Stimulated activated CD4-positive, alpha-beta T cell treated with anti-CD3 and anti-CD28 coated beads, Interleukin-1b, Interleukin-23, amount 100 ng/mL, for 24 hours (primary cell): ENCODE data around the gene ILF2.
A peak's percentile ranks its signal among the peaks of the same experiment; 100 is the strongest.
"Not testable (repeated sequence)": the region's sequence is repeated elsewhere in the genome, so short reads cannot be mapped to it uniquely, and the experiment has no call there.

Experiments used
- DNase-seq, 4 experiments: peaks; one replicate each; pipeline ENCODE4 v3.0.0-alpha.2; 2020; ENCODE audit warnings: low read depth in 4 of 4, low spot score in 1 of 4

ILF2 gene

DNA sequence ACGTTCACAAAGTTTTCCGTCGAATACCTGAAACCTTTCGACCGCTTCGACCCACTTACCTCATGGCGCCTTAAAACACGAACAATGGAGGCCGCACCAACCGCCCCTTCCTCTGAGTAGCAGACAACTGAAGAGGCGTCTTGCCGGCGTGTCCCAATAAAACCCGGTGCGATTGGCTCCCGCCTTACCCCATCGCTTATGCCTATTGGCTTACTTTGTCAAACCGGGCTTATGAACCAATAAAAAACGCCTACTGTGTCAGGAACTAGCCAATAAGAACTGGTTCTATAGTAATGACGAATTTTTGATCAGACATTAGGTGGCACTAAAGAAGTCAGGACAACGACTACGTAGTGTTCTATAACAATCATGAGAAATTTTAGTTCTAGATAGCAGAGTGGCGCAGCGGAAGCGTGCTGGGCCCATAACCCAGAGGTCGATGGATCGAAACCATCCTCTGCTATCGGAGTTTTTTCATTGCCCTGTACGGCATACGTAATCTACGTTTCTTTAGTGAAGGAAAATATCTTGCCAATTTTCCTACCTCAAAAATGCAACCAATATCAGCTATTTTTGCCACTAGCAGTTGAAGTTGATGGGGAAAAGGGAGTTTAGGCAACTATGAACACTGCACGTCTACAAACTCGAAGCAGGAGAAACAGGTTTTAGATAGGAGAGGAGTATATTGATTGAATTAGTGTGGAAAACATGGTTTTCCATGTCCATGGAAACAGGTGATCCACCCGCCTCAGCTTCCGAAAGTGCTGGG, at the start of gene ILF2:
Gene ILF2 (minus strand): TSS at position 135 of the 769 bp plus-strand sequence. CDS start 71 bp downstream, at position 64.
- peak; percentile 90 to 96 (median 92) for DNase-seq

DNA sequence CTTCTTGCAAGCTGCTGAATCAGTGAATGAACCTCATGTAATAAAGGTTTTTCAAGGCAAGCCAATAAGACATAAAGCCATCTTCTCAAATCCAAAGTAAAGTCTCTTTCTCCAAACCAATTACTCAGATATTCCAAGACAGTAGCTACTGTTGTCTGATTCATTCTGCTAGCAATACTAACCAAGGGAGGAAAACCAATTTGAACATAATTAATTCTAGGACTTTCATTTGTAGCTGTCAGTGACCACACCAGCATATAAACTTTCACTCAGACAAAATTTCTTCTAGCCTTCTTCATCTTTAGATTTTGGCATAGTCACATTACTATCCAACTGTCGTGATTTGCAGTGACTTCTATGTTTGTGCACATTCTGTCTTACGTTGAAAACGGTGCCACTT, 46.5 kb upstream of the ILF2 start:
- DNase-seq = no peak

DNA sequence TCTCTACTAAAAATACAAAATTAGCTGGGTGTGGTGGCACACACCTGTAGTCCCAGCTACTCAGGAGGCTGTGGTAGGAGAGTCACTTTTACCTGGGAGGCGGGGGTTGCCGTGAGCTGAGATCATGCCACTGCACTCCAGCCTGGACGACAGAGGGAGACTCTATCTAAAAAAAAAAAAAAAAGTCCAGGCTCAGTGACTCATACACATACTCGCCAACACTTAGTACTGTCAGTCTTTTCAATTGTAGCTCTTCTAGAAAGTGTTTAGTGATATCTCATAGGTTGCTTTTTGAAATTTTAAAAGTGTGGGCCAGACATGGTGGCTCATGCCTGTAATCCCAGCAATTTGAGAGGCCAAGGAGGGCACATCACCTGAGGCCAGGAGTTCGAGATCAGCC, 45.4 kb upstream of the ILF2 start:
- DNase-seq = not testable (repeated sequence)

- DNase-seq = no peak
These were observed 40.2 kb upstream of the ILF2 start for GRCh38 chr1:153711026-153711425.

GRCh38 chr1:153705484-153705883, 34.7 kb upstream of the ILF2 start:
- DNase-seq = no peak

GRCh38 chr1:153699768-153700167, 29.0 kb upstream of the ILF2 start:
- DNase-seq = no peak

DNA sequence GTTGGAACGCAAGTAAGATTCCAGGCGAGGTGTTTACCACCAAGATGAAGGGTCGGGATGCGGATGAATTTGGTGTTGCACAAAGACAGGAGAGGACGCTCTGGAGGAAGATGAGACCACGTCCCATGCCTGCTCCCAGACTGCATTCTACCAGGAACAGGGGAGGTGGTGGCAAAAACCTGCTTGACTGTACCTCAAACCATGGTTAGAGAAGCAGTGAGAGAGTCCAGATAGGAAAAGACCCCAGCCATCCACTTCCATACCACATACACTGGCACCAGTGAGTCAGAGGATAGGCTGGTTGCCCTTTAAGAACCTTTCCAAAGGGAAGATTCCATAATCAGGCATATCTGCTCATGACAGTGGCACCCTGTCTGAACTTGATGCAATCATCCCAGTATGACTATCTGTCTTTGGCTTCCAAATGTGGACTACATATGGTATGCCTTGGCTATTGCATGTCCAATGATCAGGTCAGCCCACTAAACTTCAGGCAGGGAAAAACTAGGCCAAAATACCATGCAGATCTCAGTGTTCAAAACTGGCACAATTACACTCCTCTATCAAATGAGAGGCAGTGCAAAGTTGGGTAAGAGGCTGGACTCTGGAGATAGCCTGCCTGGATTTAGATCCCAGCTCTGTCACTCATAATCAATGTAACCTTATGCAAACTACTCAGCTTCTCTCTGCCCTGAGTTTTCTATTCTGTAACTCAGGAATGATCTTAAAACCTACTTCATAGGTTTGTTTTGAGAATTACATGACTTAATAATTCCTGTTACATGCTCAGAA, 28.3 kb upstream of the ILF2 start:
- no peak for DNase-seq

DNA sequence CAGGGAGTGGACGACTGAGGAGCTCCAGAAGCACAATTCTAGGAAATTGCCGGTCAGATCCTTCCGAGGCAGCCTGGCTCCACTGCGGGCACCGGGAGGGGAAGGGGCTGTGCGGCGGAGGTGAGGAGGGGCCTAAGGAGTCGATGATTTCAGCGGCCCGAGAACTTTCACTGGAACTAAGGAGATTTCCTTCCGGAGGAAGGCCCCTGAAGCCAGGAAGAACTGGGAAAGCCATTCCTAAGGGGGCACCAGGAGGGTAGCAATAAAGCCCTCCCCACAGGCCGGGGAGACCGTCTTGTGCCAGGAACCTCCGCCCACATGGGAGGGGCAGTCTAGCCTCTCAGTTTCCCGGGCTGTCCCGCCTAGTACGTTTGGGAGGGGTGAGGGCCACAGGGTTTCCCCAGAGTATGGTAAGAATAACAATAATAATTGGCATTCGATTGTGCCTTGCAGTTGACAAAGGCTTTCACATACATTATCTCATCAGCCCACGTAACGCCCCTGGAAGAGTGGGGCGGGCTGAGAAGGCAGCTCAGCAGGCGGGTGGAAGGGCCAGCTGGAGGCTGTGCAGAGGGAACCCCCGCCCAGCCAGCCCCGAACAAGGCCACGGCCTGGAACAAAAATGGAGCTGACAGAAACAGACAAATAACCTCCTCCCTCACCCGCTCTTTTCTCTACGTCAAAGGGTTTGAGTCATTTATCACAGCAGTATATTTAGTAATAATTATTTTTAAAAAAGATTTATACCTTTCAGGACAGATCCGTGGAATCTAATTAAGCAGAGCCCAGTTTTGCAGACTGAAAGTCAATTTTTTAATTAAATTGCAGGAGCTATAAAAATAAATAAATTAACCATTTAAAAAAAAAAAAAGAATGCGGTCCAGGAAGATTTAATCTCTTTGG, 27.5 kb upstream of the ILF2 start:
- DNase-seq = no peak

DNA sequence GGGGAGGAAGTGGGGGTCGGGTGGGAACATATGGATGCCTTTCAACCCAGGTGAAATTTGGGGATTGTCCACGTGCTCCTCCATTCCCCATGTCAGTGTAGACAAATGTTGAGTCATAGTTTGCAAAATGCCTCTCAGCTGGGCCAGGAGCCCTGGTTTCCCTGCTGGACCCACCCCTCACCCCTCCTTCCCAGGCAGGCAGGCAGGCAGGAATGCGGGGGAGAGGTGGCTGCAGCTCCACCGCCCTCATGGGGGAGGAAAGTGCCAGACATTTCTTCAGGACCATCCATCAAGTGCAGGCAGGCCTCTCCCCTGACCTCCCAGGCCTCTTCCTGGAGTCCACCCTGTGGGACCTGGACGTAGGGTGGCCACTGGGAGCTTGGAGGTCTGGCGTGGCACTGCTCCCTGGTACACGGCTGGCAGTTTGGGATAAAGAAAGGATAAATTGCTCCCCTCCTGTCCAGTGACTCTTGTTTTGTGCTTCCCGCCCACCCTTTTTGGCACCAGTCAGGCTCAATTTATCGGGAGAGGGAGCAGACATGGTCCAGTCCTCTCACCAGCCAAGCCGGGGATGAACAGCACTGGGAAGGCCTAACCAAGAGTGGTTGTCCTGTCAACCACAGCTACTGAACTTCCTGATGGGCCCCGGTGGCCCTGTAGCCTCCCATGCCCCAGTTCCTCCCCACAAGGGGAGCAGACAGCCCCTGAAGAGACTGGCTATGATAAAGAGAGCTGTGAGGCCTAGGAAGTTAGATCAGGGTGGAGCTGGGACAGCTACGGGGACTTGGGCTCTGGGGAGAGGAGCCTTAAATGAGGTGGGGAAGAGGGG, 26.6 kb upstream of the ILF2 start:
- DNase-seq = no peak

DNA sequence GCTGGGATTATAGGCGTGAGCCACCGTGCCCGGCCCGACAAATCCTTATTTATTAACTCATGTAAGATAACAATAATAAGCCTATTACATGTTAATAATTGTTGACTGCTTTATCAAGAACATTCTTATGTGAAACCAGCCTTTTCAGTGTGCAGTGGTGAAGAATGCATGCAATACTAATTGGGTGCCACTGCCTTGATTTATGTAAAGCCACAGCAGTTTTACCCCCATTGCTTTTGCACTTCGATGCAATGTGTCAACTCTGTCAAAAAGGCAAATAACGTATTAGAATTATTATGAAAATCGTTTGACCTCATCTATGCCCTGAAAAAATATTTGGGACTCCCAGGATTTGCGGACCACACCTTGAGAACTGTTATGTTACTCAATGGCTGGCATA, 25.9 kb upstream of the ILF2 start:
- no peak for DNase-seq

- no peak for DNase-seq
These were observed 22.7 kb upstream of the ILF2 start for GRCh38 chr1:153693466-153693865.

- no peak for DNase-seq
These were observed 18.0 kb upstream of the ILF2 start for GRCh38 chr1:153688736-153689328.

DNA sequence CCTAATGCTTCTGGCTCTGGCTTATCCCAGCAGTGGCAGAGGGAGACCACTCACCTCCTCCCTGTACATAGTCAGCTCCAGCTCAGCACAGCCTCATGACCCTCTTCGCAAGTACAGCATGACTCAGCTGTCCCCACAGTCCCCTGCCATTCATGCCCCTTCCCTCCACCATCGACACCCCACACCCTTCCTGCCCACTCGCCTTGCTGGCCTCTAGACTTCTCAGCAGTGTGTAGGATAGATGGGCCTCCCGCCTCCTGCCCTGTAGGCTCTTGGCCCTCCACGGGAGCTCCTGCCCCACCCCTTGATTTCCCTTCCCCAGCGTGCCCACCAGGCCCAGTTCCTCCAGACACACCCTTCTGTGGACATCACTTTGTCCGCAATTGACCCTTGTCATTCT, 17.5 kb upstream of the ILF2 start:
- DNase-seq = no peak

GRCh38 chr1:153687346-153688125, 16.7 kb upstream of the ILF2 start:
- no peak for DNase-seq

GRCh38 chr1:153685544-153686340, 14.9 kb upstream of the ILF2 start:
- DNase-seq = no peak

DNA sequence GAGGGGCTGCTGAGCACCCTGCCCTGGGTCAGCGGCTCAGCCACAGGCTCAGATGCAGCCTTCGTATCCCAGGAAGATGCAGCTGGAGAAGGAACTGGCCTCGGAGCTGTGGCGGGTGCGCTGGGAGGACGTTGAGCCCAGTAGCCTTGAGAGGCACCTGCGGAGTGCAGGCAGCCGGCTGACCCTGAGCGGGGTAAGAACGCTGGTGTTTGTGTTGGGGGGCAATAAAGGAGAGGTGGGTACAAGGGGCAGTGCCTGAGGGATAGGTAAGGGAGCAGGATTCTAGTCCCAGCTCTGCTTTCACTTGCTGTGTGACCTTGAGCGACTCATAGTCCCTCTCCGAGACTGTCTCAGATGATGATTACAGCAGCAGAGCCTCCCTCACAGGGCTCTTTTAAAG, 14.1 kb upstream of the ILF2 start:
- DNase-seq = no peak

DNA sequence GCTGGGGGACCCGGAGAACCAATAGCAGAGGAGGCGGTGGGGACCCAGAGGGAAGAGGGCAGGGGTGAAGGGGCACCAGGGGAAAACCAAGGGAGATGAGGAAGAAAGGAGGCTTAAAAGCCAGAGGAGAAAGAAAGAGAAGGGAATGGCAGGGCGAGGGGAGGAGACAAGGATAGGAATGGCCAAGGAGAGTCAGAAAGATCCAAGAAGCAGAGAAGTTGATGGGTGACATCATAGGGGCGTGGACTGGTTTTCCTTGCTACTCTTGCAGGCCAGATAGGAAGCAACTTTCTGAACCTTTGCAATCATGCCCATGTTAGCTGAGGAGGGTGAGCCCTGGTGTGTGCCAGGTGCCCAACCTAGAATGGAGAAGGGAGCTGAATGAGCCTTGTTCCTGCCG, 13.1 kb upstream of the ILF2 start:
- no peak for DNase-seq

GRCh38 chr1:153682730-153683129, 11.9 kb upstream of the ILF2 start:
- DNase-seq = no peak

DNA sequence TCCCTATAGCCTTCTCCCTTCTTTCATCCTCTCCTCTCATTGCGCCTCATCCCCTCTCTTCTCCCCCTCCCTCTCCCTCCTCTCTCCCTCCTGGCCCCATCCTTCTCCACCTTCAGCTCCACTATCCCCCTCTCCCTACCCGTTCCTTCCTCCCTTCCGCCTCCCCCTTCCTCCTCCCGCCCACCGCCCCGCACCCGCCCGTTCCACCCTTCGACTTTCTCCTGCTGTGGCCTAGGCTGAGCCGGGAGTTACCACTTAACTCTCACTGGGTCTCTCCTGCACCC, 9.3 kb upstream of the ILF2 start:
- DNase-seq = no peak
